Measurements from ENCODE around the gene RBM43. TPM values are rescaled to one million over a fixed set of nuclear protein-coding genes. Genes with fewer than 3 reads are reported as not detected.
A peak's percentile ranks its signal among the peaks of the same experiment; 100 is the strongest.

Gene RBM43
- total and polyA plus RNA-seq, 4 experiments from 2014 or later, result 2.2 to 20.7 (median 11.4) TPM

DNA sequence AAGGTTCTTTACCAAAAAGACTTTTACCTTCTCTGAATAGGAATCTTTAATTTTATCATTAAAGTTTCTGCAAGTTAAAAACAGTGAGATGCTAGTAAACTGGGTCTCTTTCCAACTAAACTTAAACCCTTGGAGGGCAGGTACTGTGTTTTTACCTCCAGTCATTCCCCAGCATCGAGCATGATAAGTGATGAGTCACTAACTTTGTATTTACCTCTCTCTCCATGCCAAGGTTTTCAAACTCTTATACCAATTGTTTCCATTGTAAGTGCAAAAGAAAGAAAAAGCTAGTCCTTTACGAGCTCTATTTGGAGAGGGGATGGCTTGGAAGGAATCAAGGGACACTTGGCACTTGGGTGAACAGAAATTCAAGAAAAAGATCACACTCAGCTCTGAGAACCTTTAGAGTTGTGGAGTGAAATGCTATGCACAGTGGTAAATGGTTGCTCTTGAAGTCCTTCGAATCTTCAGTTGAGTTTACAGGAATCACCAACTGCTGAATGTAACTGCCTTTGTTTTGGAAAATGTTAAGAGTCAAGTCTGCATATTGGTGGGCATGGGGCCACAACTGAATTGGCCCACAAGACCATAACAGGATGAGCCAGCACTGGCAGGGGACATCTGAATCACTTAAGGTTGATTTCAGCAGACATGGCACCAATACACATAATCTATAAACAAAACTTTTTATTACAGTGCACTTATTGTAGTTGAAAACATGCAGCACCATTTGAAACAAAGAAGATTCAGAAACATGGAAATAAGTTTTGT, 8.3 kb upstream of the RBM43 start:
- intact Hi-C loops (cut with micrococcal nuclease), result no loop called here
- Histone ChIP-seq H3K36me3 (ENCODE audit: insufficient read depth, low read length) (peaks cover 16% of the 10 kb centered on the region), H3K4me1 (ENCODE audit: insufficient read depth, low read length) (no peaks in the 10 kb centered on the region), H3K4me3 (ENCODE audit: low read length in 2 of 2) (no peak overlapping the region), H3K9me3 (ENCODE audit: control insufficient read depth in 1 of 2, low read length in 2 of 2) (no peaks in the 10 kb centered on the region), H3K27ac (ENCODE audit: low read depth, low read length) (no peak overlapping the region), H3K27me3 (ENCODE audit: insufficient read depth, low read length) (no peaks in the 10 kb centered on the region)
- Mint-ChIP-seq H3K9me3 (peaks cover 0 to 2% (median 0%) of the 10 kb centered on the region in 8 donors), H3K36me3 (peaks cover 29 to 37% of the 10 kb centered on the region in 2 donors), H3K27me3 (no peaks in the 10 kb centered on the region), H3K27ac (peak overlapping the region in 1 of 7 donors; percentile 43), H3K4me3 (no peak overlapping the region), H3K4me1 (peaks cover 0 to 2% (median under 1%) of the 10 kb centered on the region in 4 donors)
- ChIA-PET POLR2A (ENCODE audit: partially characterized antibody) (interaction anchor here (0.9 to 1.2 kb wide), 2 partner anchors 9 to 19 kb away, joined by 3 read pairs; partner anchors contain the start of genes NMI and RBM43), CTCF (ENCODE audit: partially characterized antibody) (interaction anchor here (1.0 kb wide), 1 partner anchor 8 kb away, joined by 3 read pairs; no protein-coding TSS in a partner anchor)
- DNase-seq, result no peak

DNA sequence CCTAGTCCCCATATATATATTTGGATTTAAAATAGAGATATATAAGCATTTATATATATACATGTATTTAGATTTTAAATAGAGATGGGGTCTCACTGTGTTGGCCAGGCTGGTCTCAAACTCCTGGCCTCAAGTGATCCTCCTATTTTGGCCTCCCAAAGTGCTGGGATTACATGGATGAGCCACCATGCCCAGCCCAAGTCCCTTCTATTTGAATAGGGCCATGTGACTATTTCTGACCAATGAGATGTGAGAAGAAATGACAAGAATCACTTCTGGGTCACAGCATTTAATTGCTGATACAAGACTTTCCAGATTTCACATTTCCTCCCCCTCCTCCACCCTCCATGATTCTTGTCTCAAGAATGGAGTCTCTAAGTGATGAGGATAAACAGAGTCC, 6.4 kb upstream of the RBM43 start:
- peaks cover 27 to 28% of the 10 kb centered on the region in 2 donors for H3K36me3 Mint-ChIP-seq
- no peak for DNase-seq
- Histone ChIP-seq H3K36me3 (ENCODE audit: insufficient read depth, low read length) (peaks cover 14% of the 10 kb centered on the region), H3K27ac (ENCODE audit: low read depth, low read length) (no peak overlapping the region), H3K4me3 (ENCODE audit: low read length in 2 of 2) (no peak overlapping the region), H3K27me3 (ENCODE audit: insufficient read depth, low read length) (no peaks in the 10 kb centered on the region), H3K4me1 (ENCODE audit: insufficient read depth, low read length) (no peaks in the 10 kb centered on the region), H3K9me3 (ENCODE audit: control insufficient read depth in 1 of 2, low read length in 2 of 2) (no peaks in the 10 kb centered on the region)
- intact Hi-C loops (cut with micrococcal nuclease), result no loop called here
- H3K9me3 Mint-ChIP-seq, result peaks cover 0 to 2% (median 0%) of the 10 kb centered on the region in 8 donors
- ChIA-PET CTCF (ENCODE audit: partially characterized antibody) (no interaction called here), POLR2A (ENCODE audit: partially characterized antibody) (interaction anchor here (1.0 kb wide), 1 partner anchor 21 kb away, joined by 3 read pairs; the partner anchor contains the start of gene NMI)
- H3K27me3 Mint-ChIP-seq, result no peaks in the 10 kb centered on the region
- peak overlapping the region in 4 of 7 donors; percentile 4 to 43 (median 18) for H3K27ac Mint-ChIP-seq
- H3K4me3 Mint-ChIP-seq, result no peak overlapping the region
- peaks cover 0 to 3% (median 1%) of the 10 kb centered on the region in 4 donors for H3K4me1 Mint-ChIP-seq

DNA sequence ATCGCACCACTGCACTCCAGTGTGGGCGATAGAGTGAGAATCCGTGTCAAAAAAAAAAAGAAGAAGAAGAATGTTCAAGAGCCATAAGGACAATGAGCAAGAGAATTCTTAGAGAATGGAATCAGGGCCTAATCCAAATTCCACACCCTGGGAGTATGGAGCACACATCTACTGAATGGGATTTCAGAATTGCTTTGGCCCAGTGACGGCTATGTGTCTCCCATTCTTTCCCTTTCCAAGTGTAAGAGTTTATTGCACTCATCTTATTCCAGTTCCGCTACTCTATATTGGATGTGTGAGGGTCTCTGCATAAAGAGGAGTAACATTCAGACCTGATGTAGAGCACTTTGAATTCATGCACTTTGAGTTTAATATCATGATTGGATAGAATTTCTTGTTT, 5.9 kb upstream of the RBM43 start:
- H3K4me1 Mint-ChIP-seq, result peaks cover 0 to 4% (median 2%) of the 10 kb centered on the region in 4 donors
- ChIA-PET CTCF (ENCODE audit: partially characterized antibody) (interaction anchor here (0.8 to 2.0 kb wide), 2 partner anchors 29 to 170 kb away, joined by 3 to 4 read pairs; no protein-coding TSS in a partner anchor), POLR2A (ENCODE audit: partially characterized antibody) (interaction anchor here (1.2 kb wide), 1 partner anchor 15 kb away, joined by 3 read pairs; no protein-coding TSS in a partner anchor)
- no peaks in the 10 kb centered on the region for H3K9me3 ChIP-seq (ENCODE audit: control insufficient read depth in 1 of 2, low read length in 2 of 2)
- DNase-seq, result no peak
- no peak overlapping the region for H3K4me3 Mint-ChIP-seq
- H3K36me3 Mint-ChIP-seq, result peaks cover 23% of the 10 kb centered on the region in 2 donors
- no peaks in the 10 kb centered on the region for H3K27me3 ChIP-seq (ENCODE audit: insufficient read depth, low read length)
- peaks cover 13% of the 10 kb centered on the region for H3K36me3 ChIP-seq (ENCODE audit: insufficient read depth, low read length)
- intact Hi-C loops (cut with micrococcal nuclease), result no loop called here
- H3K27me3 Mint-ChIP-seq, result no peaks in the 10 kb centered on the region
- H3K4me1 ChIP-seq (ENCODE audit: insufficient read depth, low read length), result peaks cover 3% of the 10 kb centered on the region
- H3K27ac Mint-ChIP-seq, result peak overlapping the region in 3 of 7 donors; percentile 15 to 56 (median 53)
- H3K9me3 Mint-ChIP-seq, result peaks cover 0 to 2% (median 0%) of the 10 kb centered on the region in 8 donors
- H3K4me3 ChIP-seq (ENCODE audit: low read length in 2 of 2), result no peak overlapping the region
- no peak overlapping the region for H3K27ac ChIP-seq (ENCODE audit: low read depth, low read length)

DNA sequence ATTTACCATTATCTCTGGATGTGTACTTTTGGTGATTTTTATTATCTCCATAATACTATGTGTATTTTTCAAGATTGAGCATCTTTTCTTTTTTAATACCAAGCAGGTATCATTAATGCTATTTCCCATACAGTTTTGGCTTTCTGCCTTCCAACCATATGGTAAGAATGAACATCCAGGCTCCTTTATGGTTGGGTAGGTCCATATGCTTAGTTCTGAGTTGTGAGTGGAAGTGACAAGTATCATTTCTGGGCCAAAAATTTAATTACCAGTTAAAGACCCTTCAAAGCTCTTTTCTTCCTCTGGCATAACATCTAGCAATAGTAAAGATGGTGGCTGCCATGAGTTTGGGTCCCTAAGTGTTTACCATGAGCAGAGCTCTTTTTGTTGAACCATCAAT, 4.3 kb upstream of the RBM43 start:
- Histone ChIP-seq H3K9me3 (ENCODE audit: control insufficient read depth in 1 of 2, low read length in 2 of 2) (no peaks in the 10 kb centered on the region), H3K4me1 (ENCODE audit: insufficient read depth, low read length) (peaks cover 9% of the 10 kb centered on the region), H3K27ac (ENCODE audit: low read depth, low read length) (no peak overlapping the region), H3K36me3 (ENCODE audit: insufficient read depth, low read length) (peaks cover 8% of the 10 kb centered on the region), H3K4me3 (ENCODE audit: low read length in 2 of 2) (no peak overlapping the region), H3K27me3 (ENCODE audit: insufficient read depth, low read length) (no peaks in the 10 kb centered on the region)
- H3K9me3 Mint-ChIP-seq, result peaks cover 0 to 2% (median 0%) of the 10 kb centered on the region in 8 donors
- peak overlapping the region in 2 of 7 donors; percentile 29 to 47 for H3K27ac Mint-ChIP-seq
- intact Hi-C loops (cut with micrococcal nuclease), result no loop called here
- POLR2A ChIA-PET (ENCODE audit: partially characterized antibody), result no interaction called here
- peaks cover 18 to 20% of the 10 kb centered on the region in 2 donors for H3K36me3 Mint-ChIP-seq
- CTCF ChIA-PET (ENCODE audit: partially characterized antibody), result interaction anchor here (2.0 kb wide), 1 partner anchor 171 kb away, joined by 4 read pairs; no protein-coding TSS in a partner anchor
- H3K4me1 Mint-ChIP-seq, result peaks cover 8 to 12% (median 11%) of the 10 kb centered on the region in 4 donors
- H3K4me3 Mint-ChIP-seq, result no peak overlapping the region
- no peak for DNase-seq
- H3K27me3 Mint-ChIP-seq, result no peaks in the 10 kb centered on the region

DNA sequence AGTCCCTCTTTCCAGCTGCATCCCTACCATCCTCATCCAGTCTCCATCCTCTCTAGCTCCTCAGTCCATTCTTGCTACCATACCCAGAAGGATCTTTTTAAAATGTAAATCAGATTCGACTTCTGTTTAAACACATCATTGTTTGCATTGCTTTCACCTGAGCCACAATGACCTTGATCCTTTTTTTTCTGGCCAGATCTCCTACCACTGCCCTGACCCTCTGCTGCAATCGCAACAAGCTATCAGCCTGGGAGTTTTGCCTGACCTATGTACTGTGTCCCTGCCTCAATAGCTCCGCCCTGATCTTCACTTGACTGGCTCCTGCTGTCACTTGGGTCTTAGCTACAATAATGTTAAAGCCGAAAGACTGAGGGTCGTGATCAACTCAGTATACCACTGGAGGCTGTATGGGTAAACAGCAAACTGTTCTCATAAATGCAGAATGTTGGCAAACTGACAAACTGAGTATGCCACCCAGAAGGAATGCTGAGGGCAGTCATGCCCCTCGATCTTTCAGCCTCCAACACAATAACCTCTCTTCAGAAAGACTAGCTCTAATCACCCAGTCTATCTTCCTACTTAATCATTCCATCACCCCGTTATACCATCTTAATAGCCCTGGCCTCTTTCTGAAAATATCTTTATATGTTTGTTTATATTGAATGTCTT, 2.6 kb upstream of the RBM43 start:
- peaks cover 8 to 12% of the 10 kb centered on the region in 2 donors for H3K36me3 Mint-ChIP-seq
- H3K4me3 Mint-ChIP-seq, result peak overlapping the region in 5 of 8 donors; percentile 8 to 36 (median 20)
- H3K9me3 Mint-ChIP-seq, result peaks cover 0 to 2% (median 0%) of the 10 kb centered on the region in 8 donors
- Histone ChIP-seq H3K4me3 (ENCODE audit: low read length in 2 of 2) (no peak overlapping the region), H3K4me1 (ENCODE audit: insufficient read depth, low read length) (peaks cover 20% of the 10 kb centered on the region), H3K27ac (ENCODE audit: low read depth, low read length) (no peak overlapping the region), H3K9me3 (ENCODE audit: control insufficient read depth in 1 of 2, low read length in 2 of 2) (no peaks in the 10 kb centered on the region), H3K27me3 (ENCODE audit: insufficient read depth, low read length) (no peaks in the 10 kb centered on the region), H3K36me3 (ENCODE audit: insufficient read depth, low read length) (no peaks in the 10 kb centered on the region)
- H3K27me3 Mint-ChIP-seq, result no peaks in the 10 kb centered on the region
- no peak for DNase-seq
- peak overlapping the region in 6 of 7 donors; percentile 1 to 92 (median 24) for H3K27ac Mint-ChIP-seq
- ChIA-PET CTCF (ENCODE audit: partially characterized antibody) (interaction anchor here (1.3 to 2.5 kb wide), 3 partner anchors 25 to 1677 kb away, joined by 3 to 8 read pairs (median 5); partner anchors contain the start of gene NMI), POLR2A (ENCODE audit: partially characterized antibody) (interaction anchor here (5.2 kb wide), 1 partner anchor 25 kb away, joined by 139 read pairs; the partner anchor contains the start of gene NMI)
- peaks cover 15 to 27% (median 20%) of the 10 kb centered on the region in 4 donors for H3K4me1 Mint-ChIP-seq
- intact Hi-C loops (cut with micrococcal nuclease), result loop anchor here (5.0 kb wide), 2 partner anchors 563 to 1453 kb away; partner anchors contain the start of genes ARL5A, ARL6IP6 and PRPF40A

DNA sequence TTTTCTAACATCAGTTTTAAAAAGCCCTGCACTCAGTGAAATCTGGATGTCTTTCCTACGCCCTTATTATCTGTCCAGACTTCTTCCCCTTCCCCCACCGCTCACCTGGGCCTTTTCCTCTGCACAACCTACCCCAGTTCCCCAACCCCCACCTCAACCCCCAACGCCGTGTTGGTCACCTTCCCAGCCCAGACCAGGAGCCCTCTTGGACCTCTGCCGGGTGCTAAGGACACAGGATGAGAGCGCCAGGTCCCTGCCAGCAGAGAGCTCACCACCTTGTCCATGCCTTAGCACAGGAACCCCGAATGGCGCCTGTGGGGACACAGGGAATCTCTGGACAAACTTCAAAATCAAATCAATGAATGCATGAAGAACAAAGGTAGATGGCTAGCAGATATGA, 966 bp upstream of the RBM43 start:
- H3K4me1 Mint-ChIP-seq, result peaks cover 18 to 27% (median 21%) of the 10 kb centered on the region in 4 donors
- ChIA-PET POLR2A (ENCODE audit: partially characterized antibody) (interaction anchor here (1.2 to 5.2 kb wide), 4 partner anchors 27 to 1676 kb away, joined by 4 to 139 read pairs (median 21); partner anchors contain the start of genes MMADHC, NMI and RIF1), CTCF (ENCODE audit: partially characterized antibody) (interaction anchor here (1.0 to 1.6 kb wide), 4 partner anchors 11 to 1676 kb away, joined by 3 to 4 read pairs (median 3); no protein-coding TSS in a partner anchor)
- H3K27ac ChIP-seq (ENCODE audit: low read depth, low read length), result peak overlapping the region; percentile 94
- H3K4me3 ChIP-seq (ENCODE audit: low read length in 2 of 2), result no peak overlapping the region
- peak overlapping the region; percentile 32 to 96 (median 89) for H3K4me3 Mint-ChIP-seq
- no peak for DNase-seq
- no peaks in the 10 kb centered on the region for H3K27me3 ChIP-seq (ENCODE audit: insufficient read depth, low read length)
- peaks cover 0 to 2% (median 0%) of the 10 kb centered on the region in 8 donors for H3K9me3 Mint-ChIP-seq
- peak overlapping the region; percentile 15 to 97 (median 92) for H3K27ac Mint-ChIP-seq
- no peaks in the 10 kb centered on the region for H3K36me3 ChIP-seq (ENCODE audit: insufficient read depth, low read length)
- no peaks in the 10 kb centered on the region for H3K27me3 Mint-ChIP-seq
- peaks cover 4 to 10% of the 10 kb centered on the region in 2 donors for H3K36me3 Mint-ChIP-seq
- intact Hi-C loops (cut with micrococcal nuclease), result loop anchor here (5.0 kb wide), 2 partner anchors 565 to 1455 kb away; partner anchors contain the start of genes ARL5A, ARL6IP6 and PRPF40A
- H3K4me1 ChIP-seq (ENCODE audit: insufficient read depth, low read length), result peaks cover 20% of the 10 kb centered on the region
- no peaks in the 10 kb centered on the region for H3K9me3 ChIP-seq (ENCODE audit: control insufficient read depth in 1 of 2, low read length in 2 of 2)
